Stimulated activated CD4-positive, alpha-beta T cell treated with anti-CD3 and anti-CD28 coated beads, Interleukin-4, amount 100 ng/mL, for 4 hours (primary cell): ENCODE measurements around the gene TMPRSS4.

Source experiments
- DNase-seq, 2 experiments: peaks; one replicate each; pipeline ENCODE4 v3.0.0-alpha.2; 2020

Gene TMPRSS4

GRCh38 chr11:118157186-118157895 is 80.5 kb downstream of the TMPRSS4 start:
- no peak for DNase-seq

GRCh38 chr11:118161786-118162185 is 84.9 kb downstream of the TMPRSS4 start:
- no peak for DNase-seq

GRCh38 chr11:118162846-118163245 is 86.0 kb downstream of the TMPRSS4 start:
- no peak for DNase-seq

GRCh38 chr11:118163494-118163893 is 86.6 kb downstream of the TMPRSS4 start:
- DNase-seq: no peak

- no peak for DNase-seq
These were observed 88.0 kb downstream of the TMPRSS4 start for GRCh38 chr11:118164885-118165284.

GRCh38 chr11:118166641-118167040 is 89.8 kb downstream of the TMPRSS4 start:
- no peak for DNase-seq

GRCh38 chr11:118167253-118167652 is 90.4 kb downstream of the TMPRSS4 start:
- no peak for DNase-seq

GRCh38 chr11:118167906-118168305 is 91.0 kb downstream of the TMPRSS4 start:
- no peak for DNase-seq

- DNase-seq: no peak
These were observed 91.4 kb downstream of the TMPRSS4 start for GRCh38 chr11:118168316-118168715.

GRCh38 chr11:118168751-118169150 is 91.9 kb downstream of the TMPRSS4 start:
- DNase-seq: no peak

GRCh38 chr11:118169300-118170140 is 92.6 kb downstream of the TMPRSS4 start:
- DNase-seq: no peak

- DNase-seq: no peak
These were observed 93.4 kb downstream of the TMPRSS4 start for GRCh38 chr11:118170231-118170630.

- no peak for DNase-seq
These were observed 94.0 kb downstream of the TMPRSS4 start for GRCh38 chr11:118170882-118171268.
